ENCODE results near the gene GFRA3. TPM values are rescaled to one million over a fixed set of nuclear protein-coding genes. Genes with fewer than 3 reads are reported as not detected.

GFRA3 gene
- total RNA-seq, 6 experiments from 2014 or later, result 0.17 TPM; not detected in 5

- 83% methylated on average over 2 of the region's 6 CpGs for WGBS (ENCODE audit: insufficient coverage, low coverage, low lambda C conversion rate, missing lambda C conversion rate)
- intact Hi-C loops (cut with DNase I), result loop anchor here (5.0 to 10.0 kb wide), 2 partner anchors 60 to 63 kb away; no protein-coding TSS in a partner anchor
- TF ChIP-seq POLR2A (IDR thresholded peaks at IDR 0.05), result no peak
- no peak for TF ChIP-seq CTCF (IDR thresholded peaks at IDR 0.05)
- DNase-seq (no peak), ATAC-seq (no peak)
- no peaks in the 10 kb centered on the region for H3K9me3 ChIP-seq
- peaks cover 0 to 12% (median 0%) of the 10 kb centered on the region in 4 donors for H3K4me1 ChIP-seq
- no peaks in the 10 kb centered on the region for H3K27me3 ChIP-seq
- H3K27ac ChIP-seq, result no peak overlapping the region
- no peak overlapping the region for H3K4me3 ChIP-seq
- H3K36me3 ChIP-seq, result no peaks in the 10 kb centered on the region
Observed at GRCh38 chr5:138224712-138225111, 49.7 kb downstream of the GFRA3 start.

- H3K4me1 ChIP-seq, result peaks cover 0 to 12% (median 0%) of the 10 kb centered on the region in 4 donors
- H3K9me3 ChIP-seq, result no peaks in the 10 kb centered on the region
- H3K36me3 ChIP-seq, result no peaks in the 10 kb centered on the region
- ATAC-seq, result peak in 1 of 4 donors; percentile 12
- H3K4me3 ChIP-seq, result no peak overlapping the region
- intact Hi-C loops (cut with DNase I), result loop anchor here (5.0 to 10.0 kb wide), 2 partner anchors 61 to 64 kb away; no protein-coding TSS in a partner anchor
- WGBS (ENCODE audit: insufficient coverage, low coverage, low lambda C conversion rate, missing lambda C conversion rate), result 86% methylated on average over 1 of the region's 1 CpG
- no peaks in the 10 kb centered on the region for H3K27me3 ChIP-seq
- no peak overlapping the region for H3K27ac ChIP-seq
- no peak for TF ChIP-seq CTCF (IDR thresholded peaks at IDR 0.05)
- no peak for TF ChIP-seq POLR2A (IDR thresholded peaks at IDR 0.05)
- no peak for DNase-seq
Observed at GRCh38 chr5:138223532-138223931, 50.9 kb downstream of the GFRA3 start.

- no peak for TF ChIP-seq CTCF (IDR thresholded peaks at IDR 0.05)
- TF ChIP-seq POLR2A (IDR thresholded peaks at IDR 0.05), result no peak
Observed at GRCh38 chr5:138216799-138217198, 57.6 kb downstream of the GFRA3 start.

GRCh38 chr5:138213161-138214029, 61.0 kb downstream of the GFRA3 start, which contains the start of gene CDC23:
TSS of gene CDC23 (minus strand) at chr5:138213323. CDS start at chr5:138213312, 11 bp downstream.
- peak; percentile 54 for TF ChIP-seq POLR2A (IDR thresholded peaks at IDR 0.05)
- TF ChIP-seq CTCF (IDR thresholded peaks at IDR 0.05), result no peak
- DNase-seq (peak; percentile 87 to 92 (median 91)), ATAC-seq (peak; percentile 99 to 100 (median 99))
- no peaks in the 10 kb centered on the region for H3K27me3 ChIP-seq
- 1% methylated on average over 32 of the region's 32 CpGs for WGBS (ENCODE audit: insufficient coverage, low coverage, low lambda C conversion rate, missing lambda C conversion rate)
- intact Hi-C loops (cut with DNase I), result no loop called here
- H3K4me1 ChIP-seq, result peaks cover 0 to 13% (median 0%) of the 10 kb centered on the region in 4 donors
- H3K4me3 ChIP-seq, result peak within 1 kb of the TSS; percentile 76 to 95 (median 92)
- peak within 1 kb of the TSS in 2 of 3 donors; percentile 55 to 63 for H3K27ac ChIP-seq
- no peaks in the 10 kb centered on the region for H3K36me3 ChIP-seq
- H3K9me3 ChIP-seq, result no peaks in the 10 kb centered on the region

More at GRCh38 chr5:138216799-138217198, 57.6 kb downstream of the GFRA3 start:
- no peak overlapping the region for H3K4me3 ChIP-seq
- H3K9me3 ChIP-seq, result no peaks in the 10 kb centered on the region
- peaks cover 0 to 12% (median 0%) of the 10 kb centered on the region in 4 donors for H3K4me1 ChIP-seq
- no peaks in the 10 kb centered on the region for H3K36me3 ChIP-seq
- DNase-seq (no peak), ATAC-seq (no peak)
- intact Hi-C loops (cut with DNase I), result no loop called here
- no peak overlapping the region for H3K27ac ChIP-seq
- 53% methylated on average over 2 of the region's 2 CpGs for WGBS (ENCODE audit: insufficient coverage, low coverage, low lambda C conversion rate, missing lambda C conversion rate)
- H3K27me3 ChIP-seq, result no peaks in the 10 kb centered on the region

Measured in right lobe of liver (tissue), 6 donors.